ENCODE measurements around the gene AUP1. TPM values are rescaled to one million over a fixed set of nuclear protein-coding genes. Genes with fewer than 3 reads are reported as not detected.
"Not testable (repeated sequence)": the region's sequence is repeated elsewhere in the genome, so short reads cannot be mapped to it uniquely, and the experiment has no call there.

AUP1 gene
- polyA plus RNA-seq, 4 donors: 136 to 237 (median 190) TPM

DNA sequence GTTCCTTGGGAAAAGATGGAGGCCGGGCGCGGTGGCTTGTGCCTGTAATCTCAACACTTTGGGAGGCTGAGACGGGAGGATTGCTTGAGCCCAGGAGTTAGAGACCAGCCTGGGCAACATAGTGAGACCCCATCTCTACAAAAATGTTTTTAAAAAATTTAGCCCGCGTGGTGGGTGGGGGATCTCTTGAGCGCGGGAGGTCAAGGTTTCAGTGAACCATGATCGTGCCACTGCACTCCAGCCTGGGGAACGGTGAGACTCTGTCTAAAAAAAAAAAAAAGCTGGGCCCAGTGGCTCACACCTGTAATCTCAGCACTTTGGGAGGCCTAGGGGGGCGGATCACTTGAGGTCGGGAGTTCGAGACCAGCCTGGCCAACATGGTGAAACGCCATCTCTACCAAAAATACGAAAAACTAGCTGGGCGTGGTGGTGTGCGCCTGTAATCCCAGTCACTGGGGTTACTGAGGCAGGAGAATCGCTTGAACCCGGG is 45.8 kb downstream of the AUP1 start:
- peaks cover 0 to 52% (median 0%) of the 10 kb centered on the region in 3 donors for H3K36me3 ChIP-seq (ENCODE audit: control insufficient read depth in 3 of 3, insufficient read depth in 2 of 3, low read depth in 1 of 3, low read length in 3 of 3)
- H3K9me3 ChIP-seq (ENCODE audit: control insufficient read depth in 2 of 2, insufficient read depth in 1 of 2, low read depth in 1 of 2, low read length in 1 of 2); FAIRE-seq: not testable (repeated sequence)

DNA sequence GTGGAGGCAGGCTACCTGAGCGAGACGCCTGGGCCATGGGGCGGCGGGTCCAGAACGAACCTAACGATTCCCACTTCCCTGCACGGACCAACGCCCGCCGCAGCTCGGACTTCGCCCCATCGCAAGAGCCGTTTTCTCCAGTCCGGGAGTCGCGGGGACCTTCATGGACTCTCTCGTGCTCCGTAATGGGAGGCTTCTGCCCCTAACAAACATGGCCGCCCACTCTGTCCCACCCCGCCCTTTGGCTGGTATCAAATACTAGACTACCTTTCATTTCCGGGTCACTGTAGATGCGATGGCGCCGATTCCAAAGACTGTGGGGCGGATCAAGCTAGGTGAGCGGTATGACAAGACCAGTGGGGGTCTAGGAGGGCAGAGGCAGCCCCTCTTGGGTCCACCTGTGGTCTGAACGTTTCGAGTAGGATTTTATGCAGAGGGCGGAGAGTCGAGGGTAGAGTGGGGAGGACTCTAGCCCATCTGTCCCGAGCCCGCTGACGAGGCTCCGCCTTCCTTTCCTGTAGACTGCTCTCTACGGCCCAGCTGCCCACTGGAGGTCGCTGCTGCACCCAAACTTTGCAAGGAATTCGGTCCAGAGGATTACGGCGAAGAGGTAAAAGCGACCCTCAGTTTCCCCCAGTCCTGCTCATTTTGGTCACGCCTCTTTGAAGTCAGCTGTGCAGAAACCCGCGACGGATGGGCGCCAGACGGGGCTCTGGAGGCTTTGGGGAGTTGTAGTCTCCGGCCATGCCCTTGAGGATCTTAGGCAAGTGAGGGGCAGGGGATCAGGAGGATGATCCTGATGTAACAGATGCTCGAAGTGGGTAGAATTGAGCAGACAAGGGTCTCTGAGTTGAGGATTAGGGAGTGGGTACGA is 46.5 kb downstream of the AUP1 start, which contains the start of the genes CCDC142 and TTC31:
TSS of gene CCDC142 (minus strand) at position 198 of the 874 bp plus-strand sequence. CDS start at position 37, 161 bp downstream.
TSS of gene TTC31 (plus strand) at position 281 of the 874 bp plus-strand sequence. CDS start at position 296, 15 bp downstream.
- H3K27me3 ChIP-seq (ENCODE audit: control insufficient read depth in 3 of 3, insufficient read depth in 3 of 3, low read length in 3 of 3): no peaks in the 10 kb centered on the region
- H3K36me3 ChIP-seq (ENCODE audit: control insufficient read depth in 3 of 3, insufficient read depth in 2 of 3, low read depth in 1 of 3, low read length in 3 of 3): peaks cover 0 to 58% (median 2%) of the 10 kb centered on the region in 3 donors
- DNase-seq (peak; percentile 99), FAIRE-seq (no peak)
- H3K9me3 ChIP-seq (ENCODE audit: control insufficient read depth in 2 of 2, insufficient read depth in 1 of 2, low read depth in 1 of 2, low read length in 1 of 2): no peaks in the 10 kb centered on the region
- peak within 1 kb of the TSS; percentile 86 to 96 (median 87) for H3K27ac ChIP-seq (ENCODE audit: low read depth in 1 of 3, low read length in 2 of 3)
- H3K4me3 ChIP-seq (ENCODE audit: low read depth in 1 of 3, low read length in 3 of 3): peak within 1 kb of the TSS; percentile 81 to 90 (median 85)
- H3K4me1 ChIP-seq (ENCODE audit: control insufficient read depth in 3 of 3, insufficient read depth in 2 of 3, low read depth in 1 of 3, low read length in 2 of 3): peaks cover 0 to 25% (median 2%) of the 10 kb centered on the region in 3 donors
- 0 to 1% (median 1%) methylated on average over 47 to 50 of the region's 50 CpGs for WGBS, 3 donors

More for the DNA sequence above, 45.8 kb downstream of the AUP1 start:
- Histone ChIP-seq H3K27ac (ENCODE audit: low read depth in 1 of 3, low read length in 2 of 3) (peak overlapping the region in 1 of 3 donors; percentile 86), H3K4me1 (ENCODE audit: control insufficient read depth in 3 of 3, insufficient read depth in 2 of 3, low read depth in 1 of 3, low read length in 2 of 3) (peaks cover 0 to 32% (median 2%) of the 10 kb centered on the region in 3 donors), H3K4me3 (ENCODE audit: low read depth in 1 of 3, low read length in 3 of 3) (peak overlapping the region; percentile 81 to 90 (median 85))
- WGBS, 3 donors: 45 to 72% (median 58%) methylated on average over 19 of the region's 19 CpGs
- not testable (repeated sequence) for H3K27me3 ChIP-seq (ENCODE audit: control insufficient read depth in 3 of 3, insufficient read depth in 3 of 3, low read length in 3 of 3); DNase-seq

DNA sequence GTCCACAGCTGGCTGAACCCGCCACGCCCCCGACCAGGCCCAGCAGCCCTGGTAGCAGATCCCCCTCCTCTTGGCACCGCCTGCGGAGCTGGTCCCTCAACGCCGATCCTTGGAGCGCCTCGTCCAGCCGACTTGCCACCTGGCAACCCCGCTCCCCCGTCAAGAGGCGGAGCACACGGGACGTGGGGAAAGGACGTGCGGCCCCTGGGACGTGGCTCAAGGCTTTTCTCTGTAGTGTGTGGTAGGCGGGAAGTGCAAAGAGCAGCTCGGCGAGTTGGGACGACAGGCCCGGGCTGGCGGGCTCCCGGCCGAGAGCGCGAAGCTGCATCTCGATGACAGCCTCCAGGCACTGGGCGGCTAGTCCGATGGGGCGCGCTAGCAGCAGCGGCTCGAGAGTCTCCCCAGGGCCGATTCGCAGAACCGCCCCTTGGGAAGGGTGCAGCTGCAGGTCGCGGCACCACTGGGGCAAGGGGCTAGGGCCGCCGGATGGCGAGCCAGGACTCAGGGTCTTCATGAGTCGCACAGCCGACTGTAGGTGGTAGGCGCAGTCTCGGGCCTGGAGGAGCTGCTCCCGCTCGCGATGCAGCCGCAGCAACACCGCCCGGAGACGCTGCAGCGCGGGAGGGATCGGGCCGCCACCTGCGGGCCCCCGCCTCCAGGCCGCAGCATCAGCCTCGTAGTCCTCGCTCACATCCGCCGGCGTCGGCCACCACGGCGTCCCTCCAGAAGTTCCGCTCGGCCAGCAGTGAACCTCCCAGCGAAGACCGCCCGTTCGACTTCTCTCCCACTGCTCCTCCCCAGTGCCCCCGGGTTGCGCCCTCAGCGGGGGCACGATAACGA is 47.3 kb downstream of the AUP1 start:
- H3K27ac ChIP-seq (ENCODE audit: low read depth in 1 of 3, low read length in 2 of 3): peak overlapping the region; percentile 86 to 96 (median 87)
- H3K9me3 ChIP-seq (ENCODE audit: control insufficient read depth in 2 of 2, insufficient read depth in 1 of 2, low read depth in 1 of 2, low read length in 1 of 2): no peaks in the 10 kb centered on the region
- H3K27me3 ChIP-seq (ENCODE audit: control insufficient read depth in 3 of 3, insufficient read depth in 3 of 3, low read length in 3 of 3): no peaks in the 10 kb centered on the region
- FAIRE-seq: no peak
- WGBS, 3 donors: 1 to 2% (median 1%) methylated on average over 67 to 80 of the region's 80 CpGs
- H3K4me3 ChIP-seq (ENCODE audit: low read depth in 1 of 3, low read length in 3 of 3): peak overlapping the region; percentile 81 to 90 (median 85)
- H3K4me1 ChIP-seq (ENCODE audit: control insufficient read depth in 3 of 3, insufficient read depth in 2 of 3, low read depth in 1 of 3, low read length in 2 of 3): peaks cover 0 to 24% (median 2%) of the 10 kb centered on the region in 3 donors
- peak; percentile 45 to 66 for DNase-seq
- H3K36me3 ChIP-seq (ENCODE audit: control insufficient read depth in 3 of 3, insufficient read depth in 2 of 3, low read depth in 1 of 3, low read length in 3 of 3): peaks cover 0 to 58% (median 4%) of the 10 kb centered on the region in 3 donors

DNA sequence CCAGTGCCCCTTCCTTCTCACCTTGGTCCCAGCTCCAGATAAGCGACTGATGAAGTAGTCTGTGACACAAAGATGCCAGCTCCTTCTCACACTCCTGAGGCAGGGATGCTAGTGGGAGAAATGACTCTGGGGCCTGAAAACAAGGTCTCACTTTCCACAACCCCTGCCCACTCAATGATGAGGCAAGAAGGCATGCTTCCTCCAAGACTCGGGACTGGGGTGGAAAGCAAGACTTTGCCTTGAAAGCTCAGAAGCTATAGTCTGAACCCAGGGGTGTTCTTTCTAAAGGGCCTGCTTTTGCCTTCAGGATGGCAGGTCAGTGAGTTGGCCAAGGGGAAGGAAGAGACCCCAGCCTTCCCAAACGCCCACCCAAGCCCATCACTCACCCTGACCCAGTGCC is 48.1 kb downstream of the AUP1 start:
- H3K9me3 ChIP-seq (ENCODE audit: control insufficient read depth in 2 of 2, insufficient read depth in 1 of 2, low read depth in 1 of 2, low read length in 1 of 2): no peaks in the 10 kb centered on the region
- H3K4me3 ChIP-seq (ENCODE audit: low read depth in 1 of 3, low read length in 3 of 3): peak overlapping the region in 2 of 3 donors; percentile 81 to 85
- no peak for DNase-seq
- no peak for FAIRE-seq
- peaks cover 0 to 29% (median 2%) of the 10 kb centered on the region in 3 donors for H3K4me1 ChIP-seq (ENCODE audit: control insufficient read depth in 3 of 3, insufficient read depth in 2 of 3, low read depth in 1 of 3, low read length in 2 of 3)
- H3K27ac ChIP-seq (ENCODE audit: low read depth in 1 of 3, low read length in 2 of 3): peak overlapping the region in 1 of 3 donors; percentile 86
- WGBS, 3 donors: 23 to 38% (median 27%) methylated on average over 3 of the region's 3 CpGs
- H3K27me3 ChIP-seq (ENCODE audit: control insufficient read depth in 3 of 3, insufficient read depth in 3 of 3, low read length in 3 of 3): no peaks in the 10 kb centered on the region
- H3K36me3 ChIP-seq (ENCODE audit: control insufficient read depth in 3 of 3, insufficient read depth in 2 of 3, low read depth in 1 of 3, low read length in 3 of 3): peaks cover 0 to 53% (median 4%) of the 10 kb centered on the region in 3 donors

Other genes with a start within 250 kb of the AUP1 start
- 1 to 10 TPM in 1 of 4 donors, under 1 TPM in 2, not detected in 1; 0.43 to 2.0 (median 0.59) TPM for gene SLC4A5, start 186.3 kb downstream of the AUP1 start, polyA plus RNA-seq
- gene DCTN1, start 149.4 kb downstream of the AUP1 start, polyA plus RNA-seq: 10 to 100 TPM; 72.7 to 92.8 (median 77.9) TPM
- gene C2orf81, start 108.1 kb downstream of the AUP1 start, polyA plus RNA-seq: 1 to 10 TPM in 2 of 4 donors, under 1 TPM in 2; 0.22 to 2.5 (median 1.1) TPM
- 10 to 100 TPM in 1 of 4 donors, 1 to 10 TPM in 3; 1.6 to 11.2 (median 6.2) TPM for gene WDR54, start 108.0 kb downstream of the AUP1 start, polyA plus RNA-seq
- gene RTKN, start 87.8 kb downstream of the AUP1 start, polyA plus RNA-seq: 10 to 100 TPM; 51.1 to 94.1 (median 69.7) TPM
- 10 to 100 TPM; 28.7 to 43.8 (median 35.8) TPM for gene INO80B, start 74.6 kb downstream of the AUP1 start, polyA plus RNA-seq
- gene WBP1, start 71.3 kb downstream of the AUP1 start, polyA plus RNA-seq: 10 to 100 TPM; 55.1 to 82.7 (median 66.4) TPM
- 10 to 100 TPM; 38.4 to 66.1 (median 62.5) TPM for gene MOGS, start 64.3 kb downstream of the AUP1 start, polyA plus RNA-seq
- gene MRPL53, start 57.0 kb downstream of the AUP1 start, polyA plus RNA-seq: 10 to 100 TPM; 46.7 to 75.1 (median 54.3) TPM
- 10 to 100 TPM in 2 of 4 donors, 1 to 10 TPM in 2; 4.1 to 21.0 (median 8.4) TPM for gene CCDC142, start 46.7 kb downstream of the AUP1 start, polyA plus RNA-seq
- gene TTC31, start 46.6 kb downstream of the AUP1 start, polyA plus RNA-seq: 10 to 100 TPM; 20.1 to 51.0 (median 27.1) TPM
- gene LBX2, start 30.1 kb downstream of the AUP1 start, polyA plus RNA-seq: 10 to 100 TPM in 1 of 4 donors, 1 to 10 TPM in 3; 2.3 to 37.5 (median 5.3) TPM
- 10 to 100 TPM; 13.2 to 23.5 (median 18.8) TPM for gene PCGF1, start 22.0 kb downstream of the AUP1 start, polyA plus RNA-seq
- gene TLX2, start 15.3 kb downstream of the AUP1 start, polyA plus RNA-seq: 1 to 10 TPM in 2 of 4 donors, not detected in 2; 1.5 to 5.4 TPM
- 100 to 1,000 TPM in 1 of 4 donors, 10 to 100 TPM in 3; 15.8 to 106 (median 39.6) TPM for gene DQX1, start 3.5 kb downstream of the AUP1 start, polyA plus RNA-seq
- gene HTRA2, start 227 bp upstream of the AUP1 start, polyA plus RNA-seq: 10 to 100 TPM; 20.4 to 42.3 (median 28.1) TPM
- gene LOXL3, start 24.2 kb upstream of the AUP1 start, polyA plus RNA-seq: 1 to 10 TPM in 2 of 4 donors, under 1 TPM in 2; 0.22 to 2.9 (median 1.3) TPM
- 10 to 100 TPM in 2 of 4 donors, 1 to 10 TPM in 2; 5.5 to 17.7 (median 12.5) TPM for gene DOK1, start 25.0 kb upstream of the AUP1 start, polyA plus RNA-seq
- under 1 TPM in 2 of 4 donors, not detected in 2; 0.12 to 0.13 TPM for gene M1AP, start 118.6 kb upstream of the AUP1 start, polyA plus RNA-seq
- 1 to 10 TPM in 2 of 4 donors, under 1 TPM in 1, not detected in 1; 0.27 to 2.4 (median 1.0) TPM for gene SEMA4F, start 124.5 kb upstream of the AUP1 start, polyA plus RNA-seq

Measured in small intestine (tissue), 7 donors.